HG02571 (cell line): ENCODE results near the gene TUBA3C.

Source experiments
- ATAC-seq: cut with Tn5 transposase; IDR thresholded peaks from one replicate; pipeline ENCODE4 v1.9.1; 2021; ENCODE audit warnings: mild to moderate bottlenecking, moderate library complexity; ENCODE audit not compliant: unreplicated experiment

Gene TUBA3C

DNA sequence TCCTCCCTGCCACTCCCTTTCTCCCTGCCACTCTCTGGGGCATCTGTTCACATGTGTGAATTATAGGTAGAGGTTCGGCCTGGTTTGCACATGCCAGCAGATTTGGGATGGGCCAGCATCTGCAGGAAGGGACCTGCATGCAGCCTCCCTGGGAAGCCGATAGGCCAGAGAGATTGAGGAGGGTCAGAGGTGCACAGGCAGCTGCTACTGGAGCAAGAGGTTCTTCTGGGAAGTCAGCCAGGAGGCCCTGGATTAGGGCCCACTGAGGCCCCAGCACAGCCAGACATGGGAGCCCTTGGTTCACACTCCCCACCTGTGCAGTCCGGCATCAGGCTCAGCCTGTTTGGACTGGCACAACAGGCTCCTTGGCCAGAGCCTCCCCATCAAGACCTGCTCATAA lies 12.1 kb downstream of the TUBA3C start:
- no peak for ATAC-seq

DNA sequence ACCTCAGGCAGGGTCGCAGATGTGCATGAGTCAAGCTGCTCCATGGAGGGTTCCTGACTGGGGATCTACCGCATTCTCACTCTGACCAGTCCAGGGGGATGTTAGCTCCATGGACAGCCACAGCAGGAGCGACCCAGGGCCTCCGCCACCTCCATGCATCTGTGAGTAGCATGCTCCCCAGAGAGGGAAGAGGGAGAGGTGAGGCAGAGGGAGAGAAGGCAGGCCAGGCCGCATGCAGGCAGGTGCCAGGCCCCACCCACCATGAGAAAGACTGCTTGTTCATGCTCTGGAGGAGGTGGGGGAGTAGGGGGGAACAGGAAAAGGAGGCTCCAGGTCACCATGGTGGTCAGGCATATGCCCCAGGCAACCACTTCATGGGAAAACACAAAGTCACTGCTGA lies 20.3 kb downstream of the TUBA3C start:
- no peak for ATAC-seq

DNA sequence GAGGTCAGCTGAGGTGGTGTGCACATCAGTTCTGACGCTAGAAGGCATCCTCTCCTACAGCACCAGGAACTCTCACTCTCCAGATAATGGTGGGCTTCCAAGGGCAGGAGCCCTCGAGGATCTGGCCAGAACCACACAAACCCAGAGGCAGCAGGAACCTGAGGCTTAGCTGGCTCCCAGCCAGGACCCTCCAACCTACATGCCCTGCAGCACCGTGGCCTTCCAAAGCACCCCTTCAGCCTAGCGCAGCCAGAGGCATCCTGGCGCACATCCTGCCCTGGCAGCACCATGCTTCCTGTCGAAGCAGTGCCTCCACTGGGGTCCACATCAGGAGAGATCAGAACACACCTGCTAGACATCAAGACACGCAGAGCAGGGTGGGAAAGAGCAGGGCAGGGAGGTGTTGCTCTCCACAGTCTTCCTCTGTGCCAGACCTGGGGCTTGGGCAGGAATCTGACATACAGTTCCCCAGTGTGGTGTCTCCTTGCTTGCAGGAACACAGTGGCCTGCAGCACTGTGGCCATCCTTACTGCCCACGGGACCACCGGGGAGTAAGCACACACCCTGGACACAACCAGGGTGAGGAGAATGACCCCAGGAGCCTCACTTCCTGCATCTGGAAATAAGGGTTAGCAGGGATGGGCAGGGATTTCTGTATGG lies 21.7 kb downstream of the TUBA3C start:
- ATAC-seq, result no peak

DNA sequence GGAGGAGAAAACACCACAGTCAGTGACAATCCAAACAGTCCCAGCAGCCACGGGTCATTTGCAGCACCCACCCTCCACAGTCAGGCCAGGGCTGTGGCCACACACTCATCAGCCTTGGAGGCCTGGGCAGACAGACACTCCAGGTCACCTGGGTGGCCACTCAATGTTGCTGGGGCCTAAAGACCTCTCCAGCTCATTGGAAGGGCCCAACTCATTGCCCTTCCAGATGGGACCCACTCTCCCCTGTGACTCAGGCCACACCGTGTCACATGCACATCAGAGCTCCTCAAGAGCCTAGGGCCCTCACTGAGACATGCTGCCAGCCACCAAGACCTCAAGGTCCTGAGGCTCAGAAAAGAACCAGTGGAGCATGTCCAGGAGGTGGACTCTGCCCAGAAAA lies 22.4 kb downstream of the TUBA3C start:
- no peak for ATAC-seq

DNA sequence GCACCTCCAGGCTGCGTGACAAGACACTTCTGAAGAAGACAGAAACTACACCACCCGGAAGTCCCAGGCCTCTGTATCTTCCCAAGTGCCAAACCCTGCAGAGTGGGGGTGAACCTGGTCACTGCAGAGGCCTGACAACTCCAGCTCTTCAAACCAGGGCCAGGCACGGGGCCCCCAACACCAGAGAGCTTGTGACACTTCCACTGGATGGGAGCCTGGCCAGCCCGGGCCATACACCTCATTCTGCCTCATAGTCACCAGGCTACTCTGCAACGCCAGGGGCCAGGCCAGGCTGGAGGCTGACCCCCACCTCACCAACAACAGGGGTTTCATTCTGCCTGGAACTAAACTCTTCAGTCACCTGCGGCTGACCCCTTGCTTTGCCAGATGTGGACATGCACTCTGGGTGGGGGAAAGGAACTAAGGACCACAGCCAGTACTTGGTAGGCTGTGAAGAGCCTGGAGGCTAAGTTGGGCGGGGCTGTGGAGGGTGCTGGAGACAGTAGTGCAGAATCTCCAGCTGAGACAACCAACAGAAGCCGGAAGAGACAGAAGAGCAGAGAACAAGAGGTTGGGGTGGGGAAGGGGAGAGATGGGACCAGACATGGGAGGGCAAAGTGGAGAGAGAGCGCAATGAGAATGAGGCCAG lies 23.0 kb downstream of the TUBA3C start:
- ATAC-seq, result no peak

DNA sequence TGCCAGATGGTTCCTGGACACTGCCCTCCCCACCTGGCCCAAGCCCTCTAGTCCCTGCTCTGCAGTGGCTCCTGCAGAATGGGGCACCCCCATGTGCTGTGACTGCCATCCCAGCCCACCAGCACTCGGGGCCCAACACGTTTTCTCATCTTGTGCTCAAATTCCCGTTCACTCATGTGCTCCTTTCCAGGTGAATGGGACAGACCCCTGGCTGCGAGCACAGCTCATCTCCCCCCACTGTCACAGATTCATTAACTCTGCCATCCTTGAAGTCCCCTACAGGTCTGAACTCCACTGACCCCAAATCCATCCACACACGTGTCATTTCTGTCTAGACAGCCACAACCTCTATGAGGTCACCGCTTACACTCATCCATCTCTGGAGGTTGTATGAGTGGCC lies 23.6 kb downstream of the TUBA3C start:
- ATAC-seq, result no peak

DNA sequence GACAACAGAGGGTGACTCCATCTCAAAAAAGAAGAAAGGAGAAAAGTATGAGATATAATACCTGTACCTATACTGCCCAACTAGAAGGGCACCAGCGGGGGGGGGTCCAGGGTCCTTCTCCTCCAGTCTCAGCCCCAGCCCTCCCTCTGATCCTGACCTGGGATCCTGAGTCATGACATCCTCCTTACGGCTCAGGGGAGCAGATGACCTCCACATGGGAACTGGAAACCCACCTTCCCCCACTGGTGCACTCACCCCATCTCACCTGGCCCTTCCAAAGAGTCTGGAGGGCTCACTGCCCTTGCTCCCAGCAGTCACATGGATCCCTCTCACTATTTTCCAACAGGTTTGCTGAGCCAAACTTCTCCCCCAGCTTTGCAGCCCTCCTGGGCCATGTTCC lies 24.2 kb downstream of the TUBA3C start:
- no peak for ATAC-seq

DNA sequence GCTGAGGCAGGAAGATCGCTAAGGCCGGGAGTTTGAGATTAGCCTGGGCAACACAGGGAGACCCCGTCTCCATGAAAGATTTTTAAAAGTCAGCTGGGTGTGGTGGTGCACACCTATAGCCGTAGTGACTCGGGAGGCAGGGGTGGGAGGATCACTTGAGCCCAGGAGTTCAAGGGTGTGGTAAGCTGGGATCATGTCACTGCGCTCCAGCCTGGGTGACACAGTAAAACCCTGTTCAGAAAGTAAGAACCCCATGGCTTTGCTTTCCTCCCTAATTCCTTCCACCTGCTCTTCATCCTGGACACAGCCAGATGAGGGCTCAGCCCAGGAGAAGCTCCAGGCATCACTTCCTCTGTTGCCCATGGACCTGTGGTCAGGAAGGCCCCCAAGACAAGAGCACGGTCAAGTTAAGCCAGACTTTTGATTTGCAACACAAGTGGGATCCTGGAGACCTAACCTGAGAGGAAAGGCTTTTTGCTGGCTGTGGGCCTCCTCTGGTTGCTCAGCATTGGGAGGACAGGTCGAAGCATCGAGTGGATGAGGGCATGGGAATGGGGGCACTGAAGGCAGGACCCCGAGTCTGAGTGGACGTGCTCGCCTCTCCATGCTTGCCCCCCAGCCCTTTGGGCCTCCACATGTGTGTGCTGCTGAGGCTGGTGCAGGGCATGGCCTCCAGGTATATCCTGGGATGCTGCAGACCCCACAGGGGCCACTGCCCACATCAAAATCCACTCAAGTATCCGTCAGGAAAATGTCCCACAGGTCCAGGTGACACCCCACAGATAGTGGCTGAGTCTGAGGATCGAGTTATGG lies 25.4 kb downstream of the TUBA3C start:
- no peak for ATAC-seq

DNA sequence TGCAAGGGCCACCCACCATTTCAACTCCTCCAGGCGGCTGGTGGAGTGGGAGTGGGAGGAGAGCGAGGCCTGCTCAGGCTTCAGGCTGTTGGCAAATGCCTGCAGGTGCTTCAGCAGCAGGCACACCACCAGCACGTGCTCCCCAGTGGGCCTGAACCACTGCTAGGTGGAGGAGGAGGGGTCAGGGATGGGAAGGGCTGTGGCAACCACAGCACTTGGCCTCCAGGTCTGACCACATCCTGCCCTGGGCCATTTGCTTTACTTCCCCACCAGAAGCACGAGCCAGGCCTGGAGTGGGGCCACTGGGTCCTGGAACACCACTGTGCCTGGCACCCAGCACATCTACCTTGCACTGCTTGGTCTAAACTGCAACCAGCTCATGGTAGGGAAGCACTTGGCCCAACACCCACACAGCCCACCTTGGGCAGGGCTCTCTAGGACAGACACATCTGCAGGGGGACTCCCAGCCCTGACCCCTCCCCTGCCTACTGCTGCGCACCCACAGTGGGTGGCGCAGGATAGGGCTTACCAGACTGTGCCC lies 26.2 kb downstream of the TUBA3C start:
- ATAC-seq, result no peak

DNA sequence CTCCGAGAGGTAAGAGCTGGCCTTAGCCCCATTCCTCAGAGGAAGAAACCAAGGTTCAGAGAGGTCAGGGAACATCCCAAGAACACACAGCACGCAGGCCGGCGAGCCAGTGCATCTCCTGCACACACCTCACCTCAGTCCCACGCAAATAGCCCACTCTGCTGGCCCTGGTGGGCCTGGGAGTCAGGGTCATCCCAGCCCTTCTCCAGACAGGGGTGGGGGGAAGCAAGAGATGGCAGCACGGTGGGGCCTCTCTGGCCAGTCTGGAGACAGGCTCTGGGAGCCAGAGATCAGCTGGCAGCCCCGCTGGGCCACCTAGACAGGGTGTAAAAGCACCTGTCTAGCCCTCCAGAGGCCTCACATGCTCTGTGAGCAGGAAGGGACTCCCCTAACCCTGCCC lies 26.8 kb downstream of the TUBA3C start:
- ATAC-seq, result no peak

DNA sequence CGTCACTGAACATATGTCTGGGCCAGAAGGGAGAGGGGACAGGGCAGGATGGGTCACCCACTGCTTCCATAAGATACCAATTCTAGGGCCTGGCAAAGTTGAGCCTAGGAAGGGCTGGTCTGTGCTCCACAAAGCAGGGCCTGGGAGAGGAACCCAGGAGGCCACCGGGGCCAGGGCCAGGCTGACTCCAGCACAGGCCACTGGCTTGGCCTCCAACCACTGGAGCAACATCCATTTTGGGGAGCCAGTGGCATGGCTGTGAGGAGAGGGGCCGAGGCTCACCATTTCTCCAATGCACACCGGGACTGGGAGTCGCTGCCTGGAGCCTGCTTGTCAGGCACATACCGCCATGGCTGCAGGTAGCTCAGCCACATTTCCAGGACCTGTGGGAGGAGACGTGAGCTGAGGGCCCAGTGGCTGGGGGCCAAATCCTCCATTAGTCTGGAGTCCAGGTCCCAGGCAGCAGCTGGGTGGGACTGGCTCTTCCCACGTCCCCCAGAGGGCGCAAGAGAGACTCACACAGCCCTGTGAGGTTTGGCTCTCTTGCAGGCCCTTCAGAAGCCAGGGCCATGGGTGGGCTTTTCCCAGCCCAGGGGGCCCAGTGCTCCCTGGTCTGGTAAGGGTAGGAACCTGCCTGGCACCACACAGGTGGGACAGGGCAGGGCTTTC lies 27.7 kb downstream of the TUBA3C start:
- no peak for ATAC-seq

DNA sequence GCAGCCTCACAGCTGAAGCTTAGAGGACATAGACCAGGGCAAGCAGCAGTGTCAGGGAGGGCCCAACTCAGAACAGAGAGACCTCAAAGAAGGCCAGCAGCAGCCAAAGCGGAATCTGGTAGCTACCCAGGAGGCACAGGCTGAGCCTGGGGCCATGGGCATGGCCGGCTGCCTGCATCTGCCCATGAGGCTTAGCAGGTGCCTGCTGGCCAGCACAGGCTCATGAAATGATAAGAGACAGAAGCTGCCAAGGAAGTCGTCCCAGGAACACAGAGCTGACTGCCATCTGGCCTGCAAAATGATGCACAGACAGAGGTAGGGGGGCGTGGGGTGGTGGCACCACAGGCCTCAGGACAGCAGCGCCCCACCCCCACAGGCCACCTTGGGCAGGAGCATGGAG lies 29.2 kb downstream of the TUBA3C start:
- ATAC-seq, result no peak

DNA sequence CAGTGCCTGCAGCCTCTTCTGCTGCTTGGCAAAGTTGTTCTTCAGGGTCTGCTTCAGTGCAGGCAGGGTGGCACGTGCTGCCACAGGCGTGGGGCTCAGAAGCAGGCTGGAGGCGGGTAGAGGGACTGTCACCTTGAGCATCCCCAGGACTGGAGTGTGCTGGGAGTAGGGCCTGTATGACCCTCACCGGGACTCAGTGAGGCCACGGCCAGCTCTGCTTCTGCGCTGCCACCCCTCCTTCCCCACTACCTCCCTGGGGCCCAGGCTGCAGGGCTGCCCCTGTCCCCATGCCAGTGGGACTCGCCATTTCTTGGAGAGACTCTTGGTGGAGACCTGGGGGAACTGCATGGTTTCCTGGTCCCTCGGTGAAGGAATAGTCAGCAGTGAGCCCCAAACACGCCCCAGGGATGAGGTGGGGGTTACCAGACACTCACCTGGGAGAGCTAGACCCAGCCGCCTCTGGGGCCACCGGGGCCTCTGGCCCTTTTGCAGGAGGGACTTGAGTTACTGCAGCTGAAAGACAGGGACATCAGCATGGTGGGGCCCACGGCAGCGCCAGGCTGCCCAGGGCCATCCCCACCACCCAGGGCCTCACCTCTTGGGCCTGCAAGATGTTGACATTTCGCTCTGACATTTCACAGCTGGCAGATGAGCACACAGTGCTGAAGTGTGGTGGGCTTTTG lies 29.9 kb downstream of the TUBA3C start:
- no peak for ATAC-seq

DNA sequence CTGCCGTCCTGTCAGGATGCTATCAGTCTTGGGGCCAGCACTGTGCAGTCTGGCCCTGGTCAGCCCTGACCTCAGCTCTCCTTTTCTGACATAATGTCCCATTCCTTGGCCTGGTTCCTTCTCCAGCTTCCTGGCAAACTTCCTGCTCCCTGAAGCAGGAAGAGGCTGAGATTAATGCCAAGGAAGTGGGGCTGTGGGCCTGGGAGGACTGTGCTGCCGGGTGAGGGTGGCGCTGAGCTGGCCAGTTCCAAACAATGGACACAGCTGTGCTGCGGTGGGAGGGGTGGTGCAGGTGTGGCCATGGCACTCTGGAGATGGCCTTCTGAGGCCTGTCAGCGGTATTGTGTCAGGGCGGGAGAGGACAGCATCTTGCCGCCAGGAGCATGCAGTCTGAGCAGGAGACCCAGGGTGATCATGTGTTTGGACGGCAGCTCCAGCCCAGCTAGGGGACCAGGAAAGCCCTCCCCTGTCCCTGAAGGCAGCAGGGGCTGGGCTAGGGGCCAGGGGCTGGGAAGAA lies 30.9 kb downstream of the TUBA3C start:
- ATAC-seq, result no peak

DNA sequence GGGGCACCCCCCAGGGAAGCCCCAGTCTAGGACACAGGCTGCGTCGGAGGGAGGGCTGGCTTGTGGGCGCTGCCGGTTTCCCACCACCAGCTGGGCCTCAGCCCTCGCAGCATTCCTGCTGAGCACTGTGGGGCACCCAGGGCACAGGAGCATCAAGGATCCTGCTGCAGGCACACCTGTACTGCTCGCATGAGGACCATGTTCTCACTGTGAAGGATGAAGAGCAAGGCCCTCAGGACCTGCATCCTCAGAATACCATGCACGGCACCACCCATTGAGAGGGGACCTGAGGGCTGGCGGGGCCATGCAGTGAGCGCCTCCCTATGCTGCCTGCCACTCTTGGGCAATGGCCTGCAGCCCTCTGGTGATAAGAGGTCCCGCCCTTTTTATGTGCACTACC lies 31.4 kb downstream of the TUBA3C start:
- no peak for ATAC-seq

DNA sequence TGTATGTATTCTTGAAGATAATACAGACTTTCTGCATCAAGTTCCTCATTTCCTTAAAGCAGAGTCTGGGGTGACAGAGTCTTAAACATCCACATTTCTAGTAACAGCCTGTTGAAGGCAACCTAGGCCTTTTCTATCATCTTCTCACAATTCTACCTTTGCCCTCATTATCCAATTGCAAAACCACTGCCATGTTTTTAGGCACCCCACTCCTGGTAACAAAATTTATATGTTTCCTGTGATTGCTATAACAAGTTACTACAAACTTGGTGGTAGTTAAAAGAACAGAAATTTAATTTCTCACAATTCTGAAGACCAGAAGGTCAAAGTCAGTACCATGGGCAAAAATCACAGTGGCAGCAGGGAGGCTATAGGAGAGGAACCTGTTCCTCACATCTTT lies 33.1 kb downstream of the TUBA3C start:
- no peak for ATAC-seq
